HAP-1 (cell line): ENCODE data around the gene RNF220.
A peak's percentile ranks its signal among the peaks of the same experiment; 100 is the strongest.

ENCODE experiments used
- DNase-seq, 2 experiments: peaks; one replicate each; pipeline ENCODE4 v3.0.0-alpha.2; 2016 to 2020; ENCODE audit warnings: low spot score in 2 of 2
- H3K27me3 ChIP-seq: fragments of 250-450 bp; sonication (Bioruptor Pico); 2 replicates; pipeline ENCODE4 v1.5.1; 2020; ENCODE audit warnings: low read depth, mild to moderate bottlenecking, moderate library complexity
- H3K36me3 ChIP-seq: fragments of 250-450 bp; sonication (Bioruptor Pico); replicated peaks from 2 replicates; pipeline ENCODE4 v1.5.1; 2020; ENCODE audit warnings: mild to moderate bottlenecking
- H3K4me1 ChIP-seq: fragments of 250-450 bp; sonication (Bioruptor Pico); 2 replicates; pipeline ENCODE4 v1.5.1; 2020; ENCODE audit warnings: mild to moderate bottlenecking
- H3K4me3 ChIP-seq: fragments of 250-450 bp; sonication (Bioruptor Pico); 2 replicates; pipeline ENCODE4 v1.5.1; 2020; ENCODE audit warnings: mild to moderate bottlenecking, moderate library complexity
- H3K9me3 ChIP-seq: fragments of 250-450 bp; sonication (Bioruptor Pico); 2 replicates; pipeline ENCODE4 v1.5.1; 2020; ENCODE audit warnings: mild to moderate bottlenecking, moderate library complexity
- in situ Hi-C: fragments of 300-500 bp; cut with MboI; formaldehyde crosslinking; loops from 3 replicates; pipeline ENCODE4 v1.14.3; 2020; ENCODE audit warnings: low sequenced_read_pairs, inconsistent platforms, mixed read lengths

The RNF220 gene

GRCh38 chr1:44431861-44432260 lies 26.8 kb downstream of the RNF220 start:
- Histone ChIP-seq H3K36me3 (no peaks in the 10 kb centered on the region), H3K4me3 (no peak overlapping the region), H3K4me1 (peaks cover 11% of the 10 kb centered on the region), H3K9me3 (no peaks in the 10 kb centered on the region), H3K27me3 (no peaks in the 10 kb centered on the region)
- in situ Hi-C loops, result no loop called here
- no peak for DNase-seq

GRCh38 chr1:44433209-44433608 lies 28.2 kb downstream of the RNF220 start:
- no peak for DNase-seq
- in situ Hi-C loops, result no loop called here
- no peak overlapping the region for H3K4me3 ChIP-seq
- H3K36me3 ChIP-seq, result no peaks in the 10 kb centered on the region
- peaks cover 16% of the 10 kb centered on the region for H3K4me1 ChIP-seq
- H3K9me3 ChIP-seq, result no peaks in the 10 kb centered on the region
- H3K27me3 ChIP-seq, result no peaks in the 10 kb centered on the region

GRCh38 chr1:44436401-44437106 lies 31.5 kb downstream of the RNF220 start:
- no peaks in the 10 kb centered on the region for H3K9me3 ChIP-seq
- no peaks in the 10 kb centered on the region for H3K27me3 ChIP-seq
- peaks cover 16% of the 10 kb centered on the region for H3K4me1 ChIP-seq
- DNase-seq, result peak; percentile 53 to 57
- H3K36me3 ChIP-seq, result no peaks in the 10 kb centered on the region
- in situ Hi-C loops, result no loop called here
- no peak overlapping the region for H3K4me3 ChIP-seq

- Histone ChIP-seq H3K4me1 (peaks cover 16% of the 10 kb centered on the region), H3K36me3 (no peaks in the 10 kb centered on the region), H3K4me3 (no peak overlapping the region), H3K27me3 (no peaks in the 10 kb centered on the region), H3K9me3 (no peaks in the 10 kb centered on the region)
- no peak for DNase-seq
- in situ Hi-C loops, result no loop called here
Measured at GRCh38 chr1:44437107-44437716, 32.2 kb downstream of the RNF220 start.

GRCh38 chr1:44442791-44443190 lies 37.7 kb downstream of the RNF220 start:
- H3K36me3 ChIP-seq, result no peaks in the 10 kb centered on the region
- no peaks in the 10 kb centered on the region for H3K27me3 ChIP-seq
- no peaks in the 10 kb centered on the region for H3K9me3 ChIP-seq
- H3K4me1 ChIP-seq, result no peaks in the 10 kb centered on the region
- in situ Hi-C loops, result no loop called here
- no peak overlapping the region for H3K4me3 ChIP-seq
- no peak for DNase-seq

DNA sequence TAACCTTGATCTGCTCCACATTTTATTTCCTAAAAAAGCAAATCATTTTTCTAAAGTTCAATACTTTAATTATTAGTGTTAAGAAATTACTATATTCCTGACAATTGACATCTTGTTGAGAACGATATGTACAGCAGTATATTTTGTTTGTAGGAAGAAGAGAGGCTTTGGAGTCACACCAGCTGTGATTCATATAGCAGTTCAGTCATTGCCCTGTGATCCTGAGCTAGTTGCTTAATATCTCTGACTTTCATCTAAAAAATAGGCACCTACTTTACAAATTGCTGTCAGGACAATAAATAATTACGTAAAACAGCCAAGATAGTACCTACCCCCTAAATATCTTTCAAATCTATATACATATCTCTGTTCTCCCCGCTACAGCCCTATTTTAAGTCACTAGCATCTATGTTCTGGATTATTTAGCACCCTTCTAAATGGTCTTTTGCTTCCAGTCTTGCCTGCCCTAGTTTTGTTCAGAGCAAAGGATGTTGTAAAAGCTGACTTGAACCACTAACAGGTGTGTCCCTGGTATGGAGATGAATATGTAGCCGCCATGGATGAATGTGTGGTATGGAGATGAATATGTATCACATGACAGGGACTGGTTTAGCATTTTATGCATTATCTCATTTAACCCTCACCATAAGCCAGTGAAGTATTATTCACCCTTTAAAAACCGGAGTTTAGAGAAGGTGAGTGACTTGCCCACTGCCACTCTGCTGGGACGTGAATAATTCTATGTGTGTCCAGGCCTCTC lies 42.2 kb downstream of the RNF220 start:
- in situ Hi-C loops, result no loop called here
- H3K4me1 ChIP-seq, result no peaks in the 10 kb centered on the region
- H3K4me3 ChIP-seq, result no peak overlapping the region
- DNase-seq, result no peak
- no peaks in the 10 kb centered on the region for H3K36me3 ChIP-seq
- no peaks in the 10 kb centered on the region for H3K9me3 ChIP-seq
- no peaks in the 10 kb centered on the region for H3K27me3 ChIP-seq

DNA sequence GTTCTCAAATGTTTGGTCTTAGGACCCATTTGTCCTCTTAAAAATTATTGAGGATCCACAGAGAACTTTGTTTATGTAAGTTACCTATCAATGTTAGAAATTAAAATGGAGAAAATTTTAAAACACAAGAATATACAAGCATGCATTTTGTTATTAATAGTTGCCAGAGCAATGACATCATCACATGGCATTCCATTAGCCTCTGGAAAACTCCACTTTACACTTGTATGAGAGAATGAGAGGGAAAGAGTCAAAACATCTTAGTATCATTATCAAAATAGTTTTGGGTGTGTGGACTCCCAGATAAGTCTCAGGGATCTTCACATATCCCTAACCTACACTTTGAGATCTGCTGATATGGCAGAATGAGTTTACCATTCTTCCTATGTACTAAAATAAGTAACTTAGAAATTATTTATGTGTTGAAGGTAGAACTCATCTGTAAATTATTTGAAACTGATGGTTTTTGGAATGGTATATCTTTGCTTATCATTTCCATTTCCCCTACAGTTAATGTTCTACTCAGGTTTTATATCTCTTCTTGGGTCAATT lies 48.8 kb downstream of the RNF220 start:
- no peak overlapping the region for H3K4me3 ChIP-seq
- H3K36me3 ChIP-seq, result 0 out of 2 replicates have a peak, but pooled peaks cover 4% of the 10 kb centered on the region
- DNase-seq, result no peak
- in situ Hi-C loops, result no loop called here
- H3K27me3 ChIP-seq, result no peaks in the 10 kb centered on the region
- no peaks in the 10 kb centered on the region for H3K4me1 ChIP-seq
- no peaks in the 10 kb centered on the region; the same call in 1 of the 2 replicates for H3K9me3 ChIP-seq

- 0 out of 2 replicates have a peak, but pooled peaks cover 4% of the 10 kb centered on the region for H3K36me3 ChIP-seq
- H3K9me3 ChIP-seq, result no peaks in the 10 kb centered on the region; the same call in 1 of the 2 replicates
- H3K27me3 ChIP-seq, result no peaks in the 10 kb centered on the region
- DNase-seq, result no peak
- no peaks in the 10 kb centered on the region for H3K4me1 ChIP-seq
- in situ Hi-C loops, result no loop called here
- no peak overlapping the region for H3K4me3 ChIP-seq
Measured at GRCh38 chr1:44454704-44455103, 49.6 kb downstream of the RNF220 start.

GRCh38 chr1:44460107-44460882 lies 55.2 kb downstream of the RNF220 start:
- Histone ChIP-seq H3K4me1 (peaks cover 5% of the 10 kb centered on the region), H3K9me3 (no peaks in the 10 kb centered on the region), H3K36me3 (no peaks in the 10 kb centered on the region), H3K27me3 (no peaks in the 10 kb centered on the region), H3K4me3 (no peak overlapping the region)
- in situ Hi-C loops, result no loop called here
- no peak for DNase-seq

DNA sequence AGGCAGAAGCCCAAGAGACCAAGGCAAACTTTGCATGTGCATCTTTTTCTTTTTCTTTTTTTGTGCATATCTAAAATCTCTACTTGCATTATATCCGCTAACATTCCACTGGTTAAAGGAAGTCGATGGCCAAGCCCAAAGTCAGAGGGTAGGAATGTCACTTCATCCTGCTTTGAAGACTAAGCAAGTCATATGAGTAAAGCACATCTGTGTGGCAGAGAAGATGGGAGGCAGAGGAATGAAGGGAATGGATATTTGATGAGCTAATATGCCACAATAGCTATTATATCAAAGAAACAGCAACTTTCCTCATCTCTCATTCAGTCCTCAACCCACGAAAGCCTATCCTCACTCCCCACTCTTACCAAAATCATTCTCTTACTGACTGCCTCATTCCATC lies 59.3 kb downstream of the RNF220 start:
- no peak for DNase-seq
- Histone ChIP-seq H3K4me1 (peaks cover 5% of the 10 kb centered on the region), H3K9me3 (no peaks in the 10 kb centered on the region; the same call in none of the 2 replicates), H3K4me3 (no peak overlapping the region), H3K27me3 (no peaks in the 10 kb centered on the region), H3K36me3 (no peaks in the 10 kb centered on the region)
- in situ Hi-C loops, result no loop called here

- Histone ChIP-seq H3K4me1 (peaks cover 5% of the 10 kb centered on the region; the same call in 1 of the 2 replicates), H3K27me3 (no peaks in the 10 kb centered on the region), H3K9me3 (no peaks in the 10 kb centered on the region; the same call in none of the 2 replicates), H3K36me3 (no peaks in the 10 kb centered on the region), H3K4me3 (no peak overlapping the region)
- in situ Hi-C loops, result no loop called here
- no peak for DNase-seq
Measured at GRCh38 chr1:44467566-44467965, 62.5 kb downstream of the RNF220 start.

GRCh38 chr1:44471911-44472453 lies 66.9 kb downstream of the RNF220 start:
- in situ Hi-C loops, result no loop called here
- no peak overlapping the region for H3K4me3 ChIP-seq
- H3K9me3 ChIP-seq, result no peaks in the 10 kb centered on the region

More at GRCh38 chr1:44471911-44472453, 66.9 kb downstream of the RNF220 start:
- H3K4me1 ChIP-seq, result peaks cover 19% of the 10 kb centered on the region
- no peaks in the 10 kb centered on the region for H3K27me3 ChIP-seq
- DNase-seq, result no peak
- no peaks in the 10 kb centered on the region for H3K36me3 ChIP-seq
